Prostate gland (tissue), 2 donors: Measurements from ENCODE around the gene BCL2L1. TPM values are rescaled to one million over a fixed set of nuclear protein-coding genes. Genes with fewer than 3 reads are reported as not detected.

Experiments used
- DNase-seq: peaks from one replicate; pipeline ENCODE4 v3.0.0-alpha.2; 2019; ENCODE audit warnings: low spot score
- H3K27ac ChIP-seq, 2 donors: fragments of 200-600 bp; sonication (generic); 2 replicates each; pipeline ENCODE4 v1.5.1; 2017 to 2019
- H3K27me3 ChIP-seq: fragments of 200-600 bp; sonication (generic); replicated peaks from 2 replicates; pipeline ENCODE4 v1.5.1; 2019; ENCODE audit not compliant: insufficient read depth
- H3K36me3 ChIP-seq, 2 donors: fragments of 200-600 bp; sonication (generic); 1 replicate in 1 of 2; 2 replicates in 1 of 2; pipeline versions ENCODE4 v1.5.1 to v1.8.1; 2017 to 2019
- H3K4me1 ChIP-seq: fragments of 200-600 bp; sonication (generic); replicated peaks from 2 replicates; pipeline ENCODE4 v1.5.1; 2019
- H3K4me3 ChIP-seq, 2 donors: fragments of 200-600 bp; sonication (generic); 2 replicates each; pipeline ENCODE4 v1.5.1; 2017 to 2019
- H3K9me3 ChIP-seq: fragments of 200-600 bp; sonication (generic); 2 replicates; pipeline ENCODE4 v1.5.1; 2017
- CTCF ChIP-seq, 4 experiments: fragments of 200-600 bp in 2 of 4; fragments of 450-650 bp in 2 of 4; sonication (generic) in 2 of 4; IDR thresholded peaks; 1 replicate in 3 of 4; 2 replicates in 1 of 4; pipeline ENCODE4 v1.5.1; 2016 to 2019; ENCODE audit warnings: antibody characterized with exemption in 4 of 4, mild to moderate bottlenecking in 2 of 4, moderate library complexity in 2 of 4
- POLR2A ChIP-seq: fragments of 450-650 bp; IDR thresholded peaks from one replicate; pipeline ENCODE4 v1.6.1; 2016; ENCODE audit warnings: antibody characterized with exemption, mild to moderate bottlenecking
- POLR2AphosphoS5 ChIP-seq: sonication (generic); formaldehyde crosslinking; IDR thresholded peaks from one replicate; pipeline ENCODE4 v1.6.1; 2017; ENCODE audit warnings: antibody characterized with exemption
- WGBS: methylation state at CpG from one replicate; pipeline ENCODE4 v1.1.5; 2018; 5-methylcytosine and 5-hydroxymethylcytosine counted together
- intact Hi-C: fragments of 100-400 bp; cut with DNase I; formaldehyde crosslinking; loops from one replicate; pipeline ENCODE4 v1.14.2; 2022
- total RNA-seq, 2 donors: library from RNA; depleted of rRNA; stranded (reverse); fragments of >200 nt; gene quantifications; one replicate each; pipeline ENCODE4 v1.1.0, GENCODE V29; 2016

The BCL2L1 gene
- total RNA-seq, 2 donors from 2014 or later, result 127 to 155 TPM

GRCh38 chr20:31674895-31675827 lies 47.5 kb downstream of the BCL2L1 start:
- TF ChIP-seq POLR2AphosphoS5, result peak; percentile 45
- no peak for TF ChIP-seq CTCF (IDR thresholded peaks at IDR 0.05)
- Histone ChIP-seq H3K27ac (peak overlapping the region; percentile 34 to 45), H3K36me3 (no peaks in the 10 kb centered on the region), H3K27me3 (no peaks in the 10 kb centered on the region), H3K4me1 (peaks cover 32% of the 10 kb centered on the region), H3K9me3 (no peaks in the 10 kb centered on the region), H3K4me3 (no peak overlapping the region)
- intact Hi-C loops, result no loop called here
- DNase-seq, result no peak
- 55% methylated on average over 10 of the region's 10 CpGs for WGBS

- 71% methylated on average over 2 of the region's 2 CpGs for WGBS
- H3K27ac ChIP-seq, result peak overlapping the region in 1 of 2 donors; percentile 34
- no peak for DNase-seq
- TF ChIP-seq CTCF (IDR thresholded peaks at IDR 0.05) (no peak), POLR2A (no peak), POLR2AphosphoS5 (no peak)
- intact Hi-C loops, result no loop called here
- H3K27me3 ChIP-seq, result no peaks in the 10 kb centered on the region
- H3K36me3 ChIP-seq, result no peaks in the 10 kb centered on the region
- H3K9me3 ChIP-seq, result no peaks in the 10 kb centered on the region
- peaks cover 28% of the 10 kb centered on the region for H3K4me1 ChIP-seq
- H3K4me3 ChIP-seq, result no peak overlapping the region
Observed at GRCh38 chr20:31673943-31674463, 48.7 kb downstream of the BCL2L1 start.

- peak overlapping the region in 1 of 2 donors; percentile 34 for H3K27ac ChIP-seq
- H3K27me3 ChIP-seq, result no peaks in the 10 kb centered on the region
- intact Hi-C loops, result no loop called here
- no peaks in the 10 kb centered on the region for H3K36me3 ChIP-seq
- no peak for DNase-seq
- TF ChIP-seq POLR2AphosphoS5, result no peak
- no peak for TF ChIP-seq POLR2A
- TF ChIP-seq CTCF (IDR thresholded peaks at IDR 0.05), result no peak
- H3K9me3 ChIP-seq, result no peaks in the 10 kb centered on the region
- H3K4me3 ChIP-seq, result no peak overlapping the region
- peaks cover 25% of the 10 kb centered on the region for H3K4me1 ChIP-seq
Observed at GRCh38 chr20:31673435-31673834, 49.2 kb downstream of the BCL2L1 start.

- Histone ChIP-seq H3K4me3 (no peak overlapping the region), H3K36me3 (no peaks in the 10 kb centered on the region), H3K9me3 (no peaks in the 10 kb centered on the region), H3K4me1 (peaks cover 25% of the 10 kb centered on the region), H3K27ac (peak overlapping the region; percentile 75 to 91), H3K27me3 (no peaks in the 10 kb centered on the region)
- no peak for DNase-seq
- intact Hi-C loops, result loop anchor here (2.0 kb wide), 1 partner anchor 41 kb away; no protein-coding TSS in a partner anchor
- no peak for TF ChIP-seq POLR2A
- no peak for TF ChIP-seq POLR2AphosphoS5
- no peak for TF ChIP-seq CTCF (IDR thresholded peaks at IDR 0.05)
- 92% methylated on average over 2 of the region's 2 CpGs for WGBS
Observed at GRCh38 chr20:31671324-31671723, 51.3 kb downstream of the BCL2L1 start.
